Activated CD4-positive, alpha-beta T cell treated with anti-CD3 and anti-CD28 coated beads, Interleukin-2, amount 10 ng/mL, durations not matched to agents 24 days and 14 days (primary cell): ENCODE data around the gene RAB40C. TPM values are rescaled to one million over a fixed set of nuclear protein-coding genes. Genes with fewer than 3 reads are reported as not detected.

Source experiments
- DNase-seq: peaks from one replicate; pipeline ENCODE4 v3.0.0; 2022
- H3K27ac Mint-ChIP-seq: one replicate; pipeline ENCODE4 v1.8.0; 2022; ENCODE audit warnings: mild to moderate bottlenecking, mixed read lengths
- H3K27me3 Mint-ChIP-seq: one replicate; pipeline ENCODE4 v1.8.0; 2022; ENCODE audit warnings: mixed read lengths
- H3K36me3 Mint-ChIP-seq: one replicate; pipeline ENCODE4 v1.8.0; 2022; ENCODE audit warnings: low read depth, mild to moderate bottlenecking, mixed read lengths
- H3K4me1 Mint-ChIP-seq: one replicate; pipeline ENCODE4 v1.8.0; 2021; ENCODE audit warnings: mixed read lengths
- H3K4me3 Mint-ChIP-seq: one replicate; pipeline ENCODE4 v1.8.0; 2022; ENCODE audit warnings: mild to moderate bottlenecking, moderate library complexity, mixed read lengths
- H3K9me3 Mint-ChIP-seq: one replicate; pipeline ENCODE4 v1.8.0; 2021; ENCODE audit warnings: mixed read lengths
- intact Hi-C: fragments of 100-400 bp; cut with micrococcal nuclease; formaldehyde crosslinking; loops from one replicate; pipeline ENCODE4 v1.15.1; 2023
- total RNA-seq: library from RNA; stranded (reverse); gene quantifications from 2 replicates; pipeline ENCODE4 v1.2.3, GENCODE V29; 2022

RAB40C gene
- total RNA-seq, 1 donor from 2014 or later = 16.5 TPM

DNA sequence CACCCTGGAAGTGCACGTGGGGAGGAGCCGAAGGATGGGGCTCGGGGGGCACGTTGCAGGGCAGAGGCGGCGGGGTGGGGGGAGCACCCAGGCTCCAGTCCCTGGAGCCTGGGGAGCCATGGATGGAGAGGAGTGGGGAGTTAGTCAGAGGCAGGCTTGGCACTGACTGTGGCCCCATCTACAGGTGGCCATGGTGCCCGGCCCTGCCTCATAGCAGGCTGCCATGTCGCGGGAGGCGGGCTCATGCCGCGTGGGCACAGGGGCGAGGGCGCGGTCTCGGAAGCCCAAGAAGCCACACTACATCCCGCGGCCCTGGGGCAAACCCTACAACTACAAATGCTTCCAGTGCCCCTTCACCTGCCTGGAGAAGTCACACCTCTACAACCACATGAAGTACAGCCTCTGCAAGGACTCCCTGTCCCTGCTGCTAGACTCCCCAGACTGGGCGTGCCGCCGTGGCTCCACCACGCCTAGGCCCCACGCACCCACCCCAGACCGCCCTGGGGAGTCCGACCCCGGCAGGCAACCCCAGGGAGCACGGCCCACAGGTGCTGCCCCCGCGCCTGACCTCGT is 26.7 kb upstream of the RAB40C start:
- intact Hi-C loops = loop anchor here (10.0 kb wide), 2 partner anchors 52 to 102 kb away; partner anchors contain the start of gene RHOT2
- Mint-ChIP-seq H3K4me1 (peaks cover 7% of the 10 kb centered on the region), H3K9me3 (no peaks in the 10 kb centered on the region), H3K4me3 (no peak overlapping the region), H3K27ac (no peak overlapping the region), H3K27me3 (peaks cover 10% of the 10 kb centered on the region), H3K36me3 (no peaks in the 10 kb centered on the region)
- DNase-seq = no peak

- Mint-ChIP-seq H3K9me3 (no peaks in the 10 kb centered on the region), H3K36me3 (no peaks in the 10 kb centered on the region), H3K4me3 (no peak overlapping the region), H3K27ac (no peak overlapping the region), H3K27me3 (peaks cover 4% of the 10 kb centered on the region), H3K4me1 (peaks cover 12% of the 10 kb centered on the region)
- intact Hi-C loops = loop anchor here (10.0 kb wide), 2 partner anchors 50 to 100 kb away; partner anchors contain the start of gene RHOT2
- DNase-seq = no peak
Observed at GRCh38 chr16:564690-565418, 25.0 kb upstream of the RAB40C start.

DNA sequence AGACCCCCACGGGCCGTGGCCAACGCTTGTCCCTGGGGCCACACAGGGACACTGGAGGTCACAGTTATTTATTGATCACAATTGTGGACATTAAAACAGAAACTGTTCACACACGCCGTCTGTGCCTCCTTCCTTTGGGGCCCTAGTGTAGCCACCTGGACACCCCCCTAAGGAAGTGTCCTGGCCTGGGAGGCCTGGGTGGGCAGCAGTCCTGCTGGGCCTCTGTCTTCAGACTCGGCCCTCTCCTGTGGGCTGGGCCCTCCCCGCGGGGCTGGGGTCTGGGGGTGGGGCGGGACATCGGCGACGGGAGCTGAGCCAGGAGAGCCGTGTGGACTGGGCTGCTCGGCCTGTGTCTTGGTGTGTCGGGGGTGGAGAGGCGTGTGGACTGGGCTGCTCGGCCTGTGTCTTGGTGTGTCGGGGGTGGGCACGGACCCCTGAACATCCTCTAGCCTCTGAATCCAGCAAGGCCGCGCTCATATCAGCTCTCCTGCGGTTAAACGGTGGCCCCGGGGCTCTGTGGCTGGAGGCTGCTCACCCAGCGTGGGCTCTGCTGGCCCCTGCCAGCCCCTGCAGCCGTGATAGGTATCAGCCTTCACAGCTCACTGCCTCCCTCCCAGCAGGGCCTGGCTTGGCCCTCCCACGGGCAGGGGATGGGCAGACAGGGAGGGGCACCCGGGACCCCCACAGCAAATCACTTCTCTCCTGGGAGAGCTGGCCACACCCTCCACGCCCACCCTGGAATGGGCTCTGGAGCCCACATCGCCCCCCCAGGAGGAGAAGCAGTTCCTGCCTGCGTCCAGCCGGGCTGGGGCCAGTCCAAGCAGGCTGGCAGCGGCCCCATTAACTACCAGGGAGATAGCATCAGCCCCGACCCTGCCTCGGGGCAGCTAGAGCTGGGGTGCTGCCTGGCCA is 24.2 kb upstream of the RAB40C start:
- no peak for DNase-seq

DNA sequence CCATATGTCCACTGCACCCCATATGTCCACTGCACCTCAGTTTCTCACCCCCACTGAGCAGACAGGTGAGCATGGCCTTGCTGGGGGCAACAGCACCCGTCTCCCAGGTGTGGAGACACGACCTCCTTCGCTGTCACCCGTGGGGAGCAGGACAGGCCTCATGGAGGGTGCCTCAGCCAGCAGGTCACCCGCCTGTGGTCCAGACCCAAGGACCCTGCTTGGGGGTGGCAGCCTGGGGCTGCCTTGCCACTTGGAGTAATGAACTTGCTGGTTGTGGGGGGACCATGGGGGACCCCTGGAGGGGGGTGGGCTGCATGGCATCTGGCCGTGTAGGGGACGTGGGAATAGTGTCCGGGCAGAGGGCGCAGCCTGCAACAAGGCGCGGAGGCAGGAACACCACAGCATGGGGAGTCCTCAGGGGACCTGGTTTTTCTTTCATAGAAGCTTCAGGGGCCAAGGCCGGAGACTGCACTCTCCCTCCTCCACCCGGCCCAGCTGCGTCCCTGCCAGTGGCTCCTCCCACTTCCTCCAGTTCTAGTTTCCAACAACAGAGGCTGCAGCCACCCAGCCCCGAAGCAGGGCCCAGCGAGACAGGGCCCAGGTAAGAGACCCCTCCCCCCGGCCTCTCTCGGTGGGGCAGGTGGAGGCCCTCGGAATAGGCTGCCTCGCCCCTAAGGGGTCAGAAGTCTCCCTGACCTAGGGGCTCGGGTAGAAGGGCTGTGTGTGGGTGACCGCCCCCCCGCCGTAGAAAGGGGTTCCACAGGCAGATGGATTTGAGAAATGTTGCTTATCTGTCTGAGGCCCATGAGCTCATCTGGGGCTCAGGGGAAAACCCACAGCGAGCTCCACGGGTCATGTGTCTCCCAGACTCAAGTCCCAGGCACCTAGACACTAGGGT is 23.1 kb upstream of the RAB40C start, which contains the start of gene NHLRC4:
Gene NHLRC4, plus strand, starts transcription at position 531 of the 898 bp plus-strand sequence. CDS start 1,043 bp downstream, outside the sequence.
- Mint-ChIP-seq H3K36me3 (no peaks in the 10 kb centered on the region), H3K27ac (peak within 1 kb of the TSS; percentile 87), H3K4me1 (peaks cover 24% of the 10 kb centered on the region), H3K4me3 (peak within 1 kb of the TSS; percentile 79), H3K9me3 (no peaks in the 10 kb centered on the region), H3K27me3 (peaks cover 2% of the 10 kb centered on the region)
- peak; percentile 90 for DNase-seq
- intact Hi-C loops = loop anchor here (2.0 to 10.0 kb wide), 3 partner anchors 40 to 98 kb away; partner anchors contain the start of genes CAPN15 and RHOT2

More for the DNA sequence above, 24.2 kb upstream of the RAB40C start:
- no peaks in the 10 kb centered on the region for H3K36me3 Mint-ChIP-seq
- peaks cover 4% of the 10 kb centered on the region for H3K27me3 Mint-ChIP-seq
- H3K4me1 Mint-ChIP-seq = peaks cover 14% of the 10 kb centered on the region
- intact Hi-C loops = loop anchor here (2.0 to 10.0 kb wide), 3 partner anchors 39 to 99 kb away; partner anchors contain the start of genes CAPN15 and RHOT2
- no peak overlapping the region for H3K4me3 Mint-ChIP-seq
- H3K9me3 Mint-ChIP-seq = no peaks in the 10 kb centered on the region
- no peak overlapping the region for H3K27ac Mint-ChIP-seq

DNA sequence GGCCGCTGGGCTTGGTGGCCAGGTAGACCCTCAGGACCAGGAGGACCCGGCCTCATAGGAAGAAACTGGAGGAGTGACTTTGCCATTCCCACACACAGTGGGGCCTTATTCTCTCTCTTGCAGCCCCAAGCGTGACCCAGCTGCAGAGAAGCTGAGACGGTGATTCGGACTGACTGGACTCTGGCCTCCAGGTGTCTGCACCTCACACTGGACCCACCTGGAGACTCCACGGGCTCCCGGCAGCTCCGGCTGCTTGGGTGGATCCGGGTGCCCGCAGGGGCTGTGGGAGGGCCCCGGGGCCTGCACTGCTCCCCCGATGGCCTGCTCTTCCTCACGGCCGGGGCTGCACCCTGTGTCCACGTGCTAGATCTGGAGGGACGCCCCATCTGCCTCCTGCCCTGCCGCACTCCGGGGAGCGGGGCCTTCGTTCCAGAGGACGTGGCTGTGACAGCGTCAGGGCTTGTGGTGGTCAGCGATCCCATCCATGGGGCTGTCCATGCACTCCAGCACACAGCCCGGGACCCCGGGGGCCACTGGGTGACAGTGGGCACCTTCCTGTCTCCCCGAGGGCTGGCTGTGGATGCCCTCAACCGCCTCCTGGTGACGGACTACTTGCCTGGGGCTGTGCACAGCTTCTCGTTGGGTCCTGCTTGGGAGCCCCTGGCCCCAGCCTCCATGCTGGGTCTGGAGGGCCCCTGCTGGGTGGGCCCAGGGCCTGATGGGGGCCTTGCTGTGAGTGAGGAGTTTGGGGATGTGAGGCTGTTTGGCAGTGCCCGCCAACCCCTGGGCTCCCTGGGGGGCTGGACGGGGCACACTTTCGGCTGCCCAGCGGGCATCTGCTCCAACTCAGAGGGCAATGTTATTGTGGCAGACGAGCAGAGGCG is 22.3 kb upstream of the RAB40C start:
- Mint-ChIP-seq H3K27ac (peak overlapping the region; percentile 87), H3K4me1 (peaks cover 24% of the 10 kb centered on the region), H3K9me3 (no peaks in the 10 kb centered on the region), H3K27me3 (no peaks in the 10 kb centered on the region), H3K4me3 (peak overlapping the region; percentile 79), H3K36me3 (no peaks in the 10 kb centered on the region)
- intact Hi-C loops = loop anchor here (2.0 to 10.0 kb wide), 3 partner anchors 41 to 97 kb away; partner anchors contain the start of genes CAPN15 and RHOT2
- DNase-seq = no peak

DNA sequence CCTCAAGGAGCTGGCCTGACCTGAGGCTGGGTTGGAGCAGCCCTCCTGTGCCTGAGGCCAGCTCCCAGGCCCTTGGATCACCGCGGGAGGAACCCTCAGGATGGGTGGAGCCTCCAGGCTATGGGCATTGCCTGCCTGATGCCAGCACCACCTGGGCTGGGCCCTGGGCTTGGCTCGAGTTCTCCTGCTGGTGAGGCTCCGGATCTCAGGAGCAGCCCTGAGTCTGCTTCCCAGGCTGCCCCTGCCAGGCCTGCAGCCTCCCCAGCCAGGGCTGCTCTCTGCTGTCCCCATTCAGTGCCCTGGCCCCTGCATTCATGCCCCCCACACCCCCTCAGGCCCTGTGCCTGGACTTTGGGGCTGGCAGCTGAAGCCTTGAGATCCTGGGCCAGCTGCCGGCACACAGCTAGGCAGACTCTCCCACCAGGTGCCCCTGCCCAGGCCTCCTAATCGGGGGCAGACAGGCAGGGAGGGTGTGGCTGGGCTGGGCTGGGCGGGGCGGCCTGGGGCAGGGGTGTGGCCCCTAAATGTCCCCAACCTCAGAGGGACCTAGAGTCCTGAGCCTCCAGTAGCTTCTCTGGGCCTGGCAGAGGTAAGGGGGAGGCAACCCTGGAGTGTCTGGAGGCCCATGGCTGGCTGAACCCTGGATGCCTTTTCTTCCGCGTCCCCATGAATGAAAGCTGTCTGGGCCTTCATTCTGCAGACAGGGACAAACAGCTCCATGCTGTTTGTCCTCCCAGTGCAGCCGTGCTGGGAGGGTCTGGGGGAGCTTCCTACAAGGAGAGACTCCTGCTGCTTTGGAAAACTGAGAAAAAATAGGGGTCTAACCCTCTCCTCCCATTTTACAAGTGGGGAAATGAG is 21.2 kb upstream of the RAB40C start:
- intact Hi-C loops = loop anchor here (1.0 to 10.0 kb wide), 3 partner anchors 21 to 96 kb away; partner anchors contain the start of gene RHOT2
- Mint-ChIP-seq H3K27ac (peak overlapping the region; percentile 93), H3K4me1 (peaks cover 24% of the 10 kb centered on the region), H3K9me3 (no peaks in the 10 kb centered on the region), H3K4me3 (peak overlapping the region; percentile 89), H3K27me3 (no peaks in the 10 kb centered on the region), H3K36me3 (no peaks in the 10 kb centered on the region)
- DNase-seq = no peak

GRCh38 chr16:569445-570254 is 20.2 kb upstream of the RAB40C start, which contains the start of gene PIGQ:
TSS of gene PIGQ (plus strand) at chr16:569968. CDS start at chr16:574075, 4,107 bp downstream.
- Mint-ChIP-seq H3K27me3 (no peaks in the 10 kb centered on the region), H3K4me1 (peaks cover 24% of the 10 kb centered on the region), H3K27ac (peak within 1 kb of the TSS; percentile 93), H3K4me3 (peak within 1 kb of the TSS; percentile 89), H3K9me3 (no peaks in the 10 kb centered on the region), H3K36me3 (no peaks in the 10 kb centered on the region)
- DNase-seq = peak; percentile 91
- intact Hi-C loops = loop anchor here (1.0 to 10.0 kb wide), 3 partner anchors 20 to 95 kb away; partner anchors contain the start of gene RHOT2

GRCh38 chr16:572865-573650 is 16.8 kb upstream of the RAB40C start:
- Mint-ChIP-seq H3K27me3 (no peaks in the 10 kb centered on the region), H3K27ac (no peak overlapping the region), H3K4me3 (no peak overlapping the region), H3K36me3 (no peaks in the 10 kb centered on the region), H3K9me3 (no peaks in the 10 kb centered on the region), H3K4me1 (peaks cover 18% of the 10 kb centered on the region)
- intact Hi-C loops = no loop called here
- no peak for DNase-seq

DNA sequence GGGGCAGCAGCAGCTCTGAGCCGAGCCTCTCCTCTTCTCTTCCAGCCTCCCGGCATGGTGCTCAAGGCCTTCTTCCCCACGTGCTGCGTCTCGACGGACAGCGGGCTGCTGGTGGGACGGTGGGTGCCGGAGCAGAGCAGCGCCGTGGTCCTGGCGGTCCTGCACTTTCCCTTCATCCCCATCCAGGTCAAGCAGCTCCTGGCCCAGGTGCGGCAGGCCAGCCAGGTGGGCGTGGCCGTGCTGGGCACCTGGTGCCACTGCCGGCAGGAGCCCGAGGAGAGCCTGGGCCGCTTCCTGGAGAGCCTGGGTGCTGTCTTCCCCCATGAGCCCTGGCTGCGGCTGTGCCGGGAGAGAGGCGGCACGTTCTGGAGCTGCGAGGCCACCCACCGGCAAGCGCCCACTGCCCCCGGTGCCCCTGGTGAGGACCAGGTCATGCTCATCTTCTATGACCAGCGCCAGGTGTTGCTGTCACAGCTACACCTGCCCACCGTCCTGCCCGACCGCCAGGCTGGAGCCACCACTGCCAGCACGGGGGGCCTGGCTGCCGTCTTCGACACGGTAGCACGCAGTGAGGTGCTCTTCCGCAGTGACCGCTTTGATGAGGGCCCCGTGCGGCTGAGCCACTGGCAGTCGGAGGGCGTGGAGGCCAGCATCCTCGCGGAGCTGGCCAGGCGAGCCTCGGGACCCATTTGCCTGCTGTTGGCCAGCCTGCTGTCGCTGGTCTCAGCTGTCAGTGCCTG is 15.7 kb upstream of the RAB40C start:
- DNase-seq = no peak
- Mint-ChIP-seq H3K4me3 (no peak overlapping the region), H3K4me1 (peaks cover 16% of the 10 kb centered on the region), H3K36me3 (no peaks in the 10 kb centered on the region), H3K27me3 (no peaks in the 10 kb centered on the region), H3K27ac (no peak overlapping the region), H3K9me3 (no peaks in the 10 kb centered on the region)
- intact Hi-C loops = no loop called here
